ENCODE results near the gene CXCL3. TPM values are rescaled to one million over a fixed set of nuclear protein-coding genes. Genes with fewer than 3 reads are reported as not detected.

Gene CXCL3
- total RNA-seq, 2 experiments from 2014 or later, result not detected

- Mint-ChIP-seq H3K27me3 (no peaks in the 10 kb centered on the region), H3K4me1 (no peaks in the 10 kb centered on the region), H3K36me3 (ENCODE audit: low read depth) (no peaks in the 10 kb centered on the region), H3K9me3 (ENCODE audit: low read depth) (no peaks in the 10 kb centered on the region), H3K4me3 (no peak overlapping the region), H3K27ac (no peak overlapping the region)
- DNase-seq (no peak), ATAC-seq (no peak)
- intact Hi-C loops (cut with DNase I, micrococcal nuclease), result no loop called here
- CTCF ChIA-PET, result interaction anchor here (0.6 kb wide), 1 partner anchor 342 kb away, joined by 3 read pairs; no protein-coding TSS in a partner anchor
- POLR2A ChIA-PET, result no interaction called here
These were observed 29.2 kb downstream of the CXCL3 start for GRCh38 chr4:74009307-74009706.

GRCh38 chr4:74006009-74006476 is 32.4 kb downstream of the CXCL3 start:
- intact Hi-C loops (cut with DNase I, micrococcal nuclease), result no loop called here
- H3K4me1 Mint-ChIP-seq, result no peaks in the 10 kb centered on the region
- no peak overlapping the region for H3K27ac Mint-ChIP-seq
- ATAC-seq, result no peak
- no peaks in the 10 kb centered on the region for H3K36me3 Mint-ChIP-seq (ENCODE audit: low read depth)
- H3K4me3 Mint-ChIP-seq, result no peak overlapping the region
- H3K27me3 Mint-ChIP-seq, result no peaks in the 10 kb centered on the region
- no peak for DNase-seq
- POLR2A ChIA-PET, result no interaction called here
- CTCF ChIA-PET, result no interaction called here
- no peaks in the 10 kb centered on the region for H3K9me3 Mint-ChIP-seq (ENCODE audit: low read depth)

GRCh38 chr4:74005528-74005927 is 33.0 kb downstream of the CXCL3 start:
- H3K36me3 Mint-ChIP-seq (ENCODE audit: low read depth), result no peaks in the 10 kb centered on the region
- ATAC-seq (no peak), DNase-seq (no peak)
- no peak overlapping the region for H3K27ac Mint-ChIP-seq
- no peaks in the 10 kb centered on the region for H3K4me1 Mint-ChIP-seq
- POLR2A ChIA-PET, result no interaction called here
- no peaks in the 10 kb centered on the region for H3K9me3 Mint-ChIP-seq (ENCODE audit: low read depth)
- intact Hi-C loops (cut with DNase I, micrococcal nuclease), result no loop called here
- CTCF ChIA-PET, result no interaction called here
- no peaks in the 10 kb centered on the region for H3K27me3 Mint-ChIP-seq
- H3K4me3 Mint-ChIP-seq, result no peak overlapping the region

DNA sequence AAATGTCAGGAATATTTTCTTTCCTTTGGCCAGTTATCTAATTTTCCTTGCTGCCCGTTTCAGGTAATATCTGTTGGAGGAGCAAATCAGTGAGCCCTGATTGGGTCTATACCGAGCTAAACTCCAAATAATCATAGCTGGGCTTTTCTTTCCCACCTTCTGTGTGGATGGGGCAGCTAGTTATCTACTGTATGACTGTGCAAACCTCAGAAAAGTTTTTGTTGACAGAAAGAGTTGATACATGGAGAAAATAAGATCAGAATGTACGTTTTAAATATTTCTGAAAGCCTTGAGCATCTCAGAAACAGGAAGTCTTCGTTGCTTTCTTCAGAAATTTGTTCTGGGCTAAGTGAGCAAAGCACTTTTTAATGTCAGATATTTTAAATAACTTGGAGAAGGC is 33.8 kb downstream of the CXCL3 start:
- CTCF ChIA-PET, result no interaction called here
- no peak for ATAC-seq
- no peaks in the 10 kb centered on the region for H3K27me3 Mint-ChIP-seq

DNA sequence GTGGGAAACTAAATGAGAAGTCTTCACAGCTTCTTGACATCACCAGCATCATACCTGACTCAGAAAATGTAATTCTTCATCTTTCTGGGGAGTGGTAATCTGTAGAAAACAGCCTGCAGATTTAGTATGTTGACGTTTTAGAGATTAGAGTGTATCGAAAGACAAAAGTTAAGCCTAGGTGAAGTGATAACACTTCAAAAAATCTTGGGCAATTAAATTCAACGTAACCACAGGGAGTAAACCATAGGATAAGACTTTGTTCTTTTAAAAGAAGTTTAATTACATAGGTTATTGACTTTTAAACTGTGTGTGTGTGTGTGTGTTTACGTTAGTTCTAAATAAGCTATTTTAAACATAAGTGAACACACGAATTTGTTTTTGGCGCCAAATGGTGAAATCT is 38.2 kb downstream of the CXCL3 start:
- Mint-ChIP-seq H3K4me1 (no peaks in the 10 kb centered on the region), H3K27me3 (peaks cover 16% of the 10 kb centered on the region), H3K36me3 (ENCODE audit: low read depth) (no peaks in the 10 kb centered on the region), H3K4me3 (no peak overlapping the region), H3K9me3 (ENCODE audit: low read depth) (no peaks in the 10 kb centered on the region), H3K27ac (no peak overlapping the region)
- DNase-seq (no peak), ATAC-seq (no peak)
- intact Hi-C loops (cut with DNase I, micrococcal nuclease), result no loop called here
- ChIA-PET CTCF (no interaction called here), POLR2A (no interaction called here)

More for the DNA sequence above, 33.8 kb downstream of the CXCL3 start:
- Mint-ChIP-seq H3K4me1 (no peaks in the 10 kb centered on the region), H3K36me3 (ENCODE audit: low read depth) (no peaks in the 10 kb centered on the region), H3K27ac (no peak overlapping the region), H3K9me3 (ENCODE audit: low read depth) (no peaks in the 10 kb centered on the region), H3K4me3 (no peak overlapping the region)
- POLR2A ChIA-PET, result no interaction called here
- intact Hi-C loops (cut with DNase I, micrococcal nuclease), result no loop called here
- no peak for DNase-seq

GRCh38 chr4:73998040-73999011 is 40.2 kb downstream of the CXCL3 start, which contains the start of gene CXCL5:
TSS of gene CXCL5 (minus strand) at chr4:73998677. CDS start at chr4:73998581, 96 bp downstream.
- Mint-ChIP-seq H3K9me3 (ENCODE audit: low read depth) (no peaks in the 10 kb centered on the region), H3K27ac (no peak within 1 kb of the TSS), H3K36me3 (ENCODE audit: low read depth) (no peaks in the 10 kb centered on the region), H3K27me3 (peaks cover 19% of the 10 kb centered on the region), H3K4me3 (no peak within 1 kb of the TSS), H3K4me1 (no peaks in the 10 kb centered on the region)
- ATAC-seq (no peak), DNase-seq (no peak)
- CTCF ChIA-PET, result interaction anchor here (0.7 kb wide), 1 partner anchor 409 kb away, joined by 3 read pairs; no protein-coding TSS in a partner anchor
- intact Hi-C loops (cut with DNase I, micrococcal nuclease), result no loop called here
- POLR2A ChIA-PET, result no interaction called here

DNA sequence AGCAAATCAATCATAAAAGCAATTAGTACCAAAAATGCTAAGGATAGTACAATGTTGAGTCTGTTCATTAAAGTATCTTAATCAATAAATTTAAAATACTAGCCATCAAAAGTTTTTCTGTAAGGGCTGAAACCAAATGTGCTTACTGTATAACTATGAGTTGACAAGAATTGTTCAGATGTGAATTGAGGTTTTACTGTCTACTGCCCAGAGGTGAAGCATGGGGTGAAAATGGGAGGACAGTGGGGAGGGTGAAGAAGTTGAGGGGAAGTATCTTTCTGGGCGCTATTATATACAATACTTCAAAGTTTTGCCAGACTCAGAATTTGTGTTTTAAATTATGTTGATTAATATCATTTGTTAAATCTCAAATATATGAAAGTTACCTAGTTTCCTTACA is 46.4 kb downstream of the CXCL3 start:
- H3K4me1 Mint-ChIP-seq, result no peaks in the 10 kb centered on the region
- no peak for DNase-seq
- POLR2A ChIA-PET, result no interaction called here
- no peaks in the 10 kb centered on the region for H3K36me3 Mint-ChIP-seq (ENCODE audit: low read depth)
- H3K4me3 Mint-ChIP-seq, result no peak overlapping the region
- peaks cover 6% of the 10 kb centered on the region for H3K27me3 Mint-ChIP-seq
- intact Hi-C loops (cut with DNase I, micrococcal nuclease), result no loop called here
- ATAC-seq, result no peak
- CTCF ChIA-PET, result no interaction called here
- H3K9me3 Mint-ChIP-seq (ENCODE audit: low read depth), result no peaks in the 10 kb centered on the region
- no peak overlapping the region for H3K27ac Mint-ChIP-seq

GRCh38 chr4:73991742-73992000 is 46.8 kb downstream of the CXCL3 start:
- ChIA-PET POLR2A (no interaction called here), CTCF (no interaction called here)
- H3K27ac Mint-ChIP-seq, result no peak overlapping the region
- no peaks in the 10 kb centered on the region for H3K4me1 Mint-ChIP-seq
- DNase-seq (no peak), ATAC-seq (no peak)
- H3K36me3 Mint-ChIP-seq (ENCODE audit: low read depth), result no peaks in the 10 kb centered on the region
- no peaks in the 10 kb centered on the region for H3K9me3 Mint-ChIP-seq (ENCODE audit: low read depth)
- intact Hi-C loops (cut with DNase I, micrococcal nuclease), result no loop called here
- H3K4me3 Mint-ChIP-seq, result no peak overlapping the region
- peaks cover 6% of the 10 kb centered on the region for H3K27me3 Mint-ChIP-seq

GRCh38 chr4:73990988-73991741 is 47.3 kb downstream of the CXCL3 start:
- ChIA-PET CTCF (no interaction called here), POLR2A (no interaction called here)
- DNase-seq, result no peak
- H3K27ac Mint-ChIP-seq, result no peak overlapping the region
- no peak for ATAC-seq
- H3K4me1 Mint-ChIP-seq, result no peaks in the 10 kb centered on the region
- no peak overlapping the region for H3K4me3 Mint-ChIP-seq
- no peaks in the 10 kb centered on the region for H3K36me3 Mint-ChIP-seq (ENCODE audit: low read depth)
- H3K9me3 Mint-ChIP-seq (ENCODE audit: low read depth), result no peaks in the 10 kb centered on the region
- intact Hi-C loops (cut with DNase I, micrococcal nuclease), result no loop called here
- peaks cover 6% of the 10 kb centered on the region for H3K27me3 Mint-ChIP-seq

DNA sequence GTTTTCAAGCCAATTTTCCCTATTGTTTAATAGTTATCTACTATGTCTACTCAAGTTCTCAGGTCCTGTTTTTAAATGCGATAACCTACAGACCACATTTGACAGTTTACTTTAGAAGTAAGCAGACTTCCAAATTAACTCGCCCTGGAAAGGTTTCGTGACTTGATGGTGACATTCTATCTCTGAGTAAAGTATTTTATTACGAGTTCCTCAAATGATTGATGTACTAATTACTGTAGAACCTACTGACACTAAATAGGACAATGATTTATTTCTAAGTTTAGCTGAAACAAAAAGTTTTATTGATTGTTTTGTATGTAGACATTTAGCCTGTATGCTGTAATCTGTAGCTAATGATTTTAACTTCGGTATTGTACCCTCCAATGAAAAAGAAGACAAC is 48.6 kb downstream of the CXCL3 start:
- Mint-ChIP-seq H3K27ac (no peak overlapping the region), H3K4me1 (no peaks in the 10 kb centered on the region), H3K9me3 (ENCODE audit: low read depth) (no peaks in the 10 kb centered on the region), H3K27me3 (peaks cover 6% of the 10 kb centered on the region), H3K4me3 (no peak overlapping the region), H3K36me3 (ENCODE audit: low read depth) (no peaks in the 10 kb centered on the region)
- DNase-seq (no peak), ATAC-seq (no peak)
- intact Hi-C loops (cut with DNase I, micrococcal nuclease), result no loop called here
- CTCF ChIA-PET, result interaction anchor here (0.7 to 1.0 kb wide), 2 partner anchors 27 to 47 kb away, joined by 3 read pairs; no protein-coding TSS in a partner anchor
- POLR2A ChIA-PET, result no interaction called here

DNA sequence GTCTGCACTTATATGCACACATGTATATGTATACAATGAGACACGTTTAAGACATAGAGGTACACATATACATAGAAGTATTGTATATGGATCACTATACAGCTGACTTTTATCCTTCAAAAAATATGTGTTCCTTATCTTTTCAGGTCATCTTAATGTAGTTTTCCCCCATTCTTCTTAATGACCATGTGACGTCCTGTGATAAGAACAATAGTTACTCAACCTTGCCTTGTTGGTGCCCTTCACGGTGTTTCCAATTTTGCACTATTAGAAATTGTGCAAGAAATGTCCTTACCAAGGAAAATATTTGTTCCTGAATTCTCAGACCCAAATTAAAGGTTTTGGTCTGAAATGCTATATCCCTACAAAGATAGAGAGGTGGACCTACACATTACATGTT is 49.5 kb downstream of the CXCL3 start:
- ChIA-PET CTCF (no interaction called here), POLR2A (no interaction called here)
- ATAC-seq (no peak), DNase-seq (no peak)
- Mint-ChIP-seq H3K9me3 (ENCODE audit: low read depth) (no peaks in the 10 kb centered on the region), H3K4me3 (no peak overlapping the region), H3K4me1 (no peaks in the 10 kb centered on the region), H3K36me3 (ENCODE audit: low read depth) (no peaks in the 10 kb centered on the region), H3K27me3 (peaks cover 4% of the 10 kb centered on the region), H3K27ac (no peak overlapping the region)
- intact Hi-C loops (cut with DNase I, micrococcal nuclease), result no loop called here

DNA sequence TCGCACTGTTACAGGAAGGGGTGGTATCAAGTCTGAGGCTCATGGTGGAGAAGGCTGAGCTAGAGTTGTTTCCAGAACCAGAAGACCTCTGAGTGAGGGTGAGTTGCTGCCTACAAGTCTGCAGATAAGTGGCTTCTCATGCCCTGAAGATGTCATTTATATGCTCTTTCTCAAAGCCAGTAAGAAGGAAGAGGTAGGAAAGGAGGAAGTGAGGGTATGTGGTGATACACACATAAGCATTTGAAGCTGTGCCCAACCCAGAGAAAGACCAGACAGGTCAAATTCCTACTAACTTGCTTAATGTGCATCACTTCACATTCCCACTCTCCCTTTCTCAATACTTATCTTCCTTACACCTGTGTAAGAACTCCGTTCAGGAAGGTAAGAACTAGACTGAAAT is 50.4 kb downstream of the CXCL3 start, which contains the start of gene PPBP:
Gene PPBP (minus strand): TSS at position 130 of the 400 bp plus-strand sequence. CDS start 87 bp downstream, at position 43.
- POLR2A ChIA-PET, result no interaction called here
- Mint-ChIP-seq H3K27me3 (peaks cover 3% of the 10 kb centered on the region), H3K9me3 (ENCODE audit: low read depth) (no peaks in the 10 kb centered on the region)

More for the DNA sequence above, 50.4 kb downstream of the CXCL3 start, which contains the start of gene PPBP:
- H3K36me3 Mint-ChIP-seq (ENCODE audit: low read depth), result no peaks in the 10 kb centered on the region
- DNase-seq (no peak), ATAC-seq (no peak)
- CTCF ChIA-PET, result no interaction called here
- no peak within 1 kb of the TSS for H3K27ac Mint-ChIP-seq
- H3K4me3 Mint-ChIP-seq, result no peak within 1 kb of the TSS
- intact Hi-C loops (cut with DNase I, micrococcal nuclease), result no loop called here
- no peaks in the 10 kb centered on the region for H3K4me1 Mint-ChIP-seq
